Measurements from ENCODE around the gene SOX4.

The SOX4 gene

GRCh38 chr6:21560249-21560648 is 33.3 kb upstream of the SOX4 start:
- no peak for TF ChIP-seq MEIS1 (CRISPR knock-in tag; IDR thresholded peaks at IDR 0.05; ENCODE audit: borderline replicate concordance)
- no peak for TF ChIP-seq ZNF521 (tag by site-specific recombination; IDR thresholded peaks at IDR 0.05)
- TF ChIP-seq ZNF670 (tag by site-specific recombination; IDR thresholded peaks at IDR 0.05; ENCODE audit: low read depth): no peak
- TF ChIP-seq ZNF146 (tag by site-specific recombination; IDR thresholded peaks at IDR 0.05): no peak
- TF ChIP-seq ZNF175 (tag by site-specific recombination; IDR thresholded peaks at IDR 0.05): no peak
- no peak for TF ChIP-seq PRDM1 (tag by site-specific recombination; IDR thresholded peaks at IDR 0.05)
- TF ChIP-seq, protein P1, sequence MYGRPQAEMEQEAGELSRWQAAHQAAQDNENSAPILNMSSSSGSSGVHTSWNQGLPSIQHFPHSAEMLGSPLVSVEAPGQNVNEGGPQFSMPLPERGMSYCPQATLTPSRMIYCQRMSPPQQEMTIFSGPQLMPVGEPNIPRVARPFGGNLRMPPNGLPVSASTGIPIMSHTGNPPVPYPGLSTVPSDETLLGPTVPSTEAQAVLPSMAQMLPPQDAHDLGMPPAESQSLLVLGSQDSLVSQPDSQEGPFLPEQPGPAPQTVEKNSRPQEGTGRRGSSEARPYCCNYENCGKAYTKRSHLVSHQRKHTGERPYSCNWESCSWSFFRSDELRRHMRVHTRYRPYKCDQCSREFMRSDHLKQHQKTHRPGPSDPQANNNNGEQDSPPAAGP (tag by site-specific recombination; IDR thresholded peaks at IDR 0.05): no peak
- TF ChIP-seq ZNF366 (tag by site-specific recombination; conservative IDR thresholded peaks at IDR 0.05): no peak
- no peak for TF ChIP-seq ZNF510 (tag by site-specific recombination; IDR thresholded peaks at IDR 0.05; ENCODE audit: insufficient replicate concordance)
- no peak for TF ChIP-seq SCRT1 (tag by site-specific recombination; IDR thresholded peaks at IDR 0.05; ENCODE audit: borderline replicate concordance)
- Histone ChIP-seq H3K4me3 (ENCODE audit: low read depth, low read length) (no peak overlapping the region), H3K4me1 (ENCODE audit: control insufficient read depth, insufficient read depth, low read length) (no peaks in the 10 kb centered on the region), H3K27ac (ENCODE audit: extremely low read depth, low read depth, low read length) (no peak overlapping the region), H3K9me3 (ENCODE audit: control insufficient read depth, insufficient read depth, low read depth, low read length) (no peaks in the 10 kb centered on the region), H3K36me3 (ENCODE audit: control insufficient read depth in 2 of 2, insufficient read depth in 1 of 2, low read length in 2 of 2) (no peaks in the 10 kb centered on the region)
- ChIA-PET POLR2A (no interaction called here), CTCF (interaction anchor here (0.6 to 0.7 kb wide), 2 partner anchors 357 to 539 kb away, joined by 3 read pairs; no protein-coding TSS in a partner anchor)

- no peak overlapping the region for H3K4me3 ChIP-seq (ENCODE audit: low read depth, low read length)
- no peaks in the 10 kb centered on the region for H3K9me3 ChIP-seq (ENCODE audit: control insufficient read depth, insufficient read depth, low read depth, low read length)
- H3K36me3 ChIP-seq (ENCODE audit: control insufficient read depth in 2 of 2, insufficient read depth in 1 of 2, low read length in 2 of 2): no peaks in the 10 kb centered on the region
- POLR2A ChIA-PET: no interaction called here
- H3K4me1 ChIP-seq (ENCODE audit: control insufficient read depth, insufficient read depth, low read length): no peaks in the 10 kb centered on the region
- CTCF ChIA-PET: no interaction called here
- H3K27ac ChIP-seq (ENCODE audit: extremely low read depth, low read depth, low read length): no peak overlapping the region
- TF ChIP-seq ZNF777 (tag by site-specific recombination; IDR thresholded peaks at IDR 0.05; ENCODE audit: borderline replicate concordance) (no peak), ZFP69B (tag by site-specific recombination; IDR thresholded peaks at IDR 0.05) (no peak), ZNF707 (tag by site-specific recombination; IDR thresholded peaks at IDR 0.05) (0 out of 2 replicates have a peak, but pooled peaks have one; percentile 41), ZBTB7A (tag by site-specific recombination; IDR thresholded peaks at IDR 0.05; ENCODE audit: low read depth) (no peak), SP7 (tag by site-specific recombination; IDR thresholded peaks at IDR 0.05) (no peak), GLI4 (tag by site-specific recombination; IDR thresholded peaks at IDR 0.05) (no peak), GLI2 (tag by site-specific recombination; IDR thresholded peaks at IDR 0.05; ENCODE audit: borderline replicate concordance, low read depth) (no peak), MZF1 (tag by site-specific recombination; IDR thresholded peaks at IDR 0.05; ENCODE audit: borderline replicate concordance) (no peak), ZNF600 (tag by site-specific recombination; IDR thresholded peaks at IDR 0.05) (no peak), ELK4 (IDR thresholded peaks at IDR 0.05; ENCODE audit: borderline replicate concordance, low read depth, low read length) (no peak), ZSCAN4 (tag by site-specific recombination; IDR thresholded peaks at IDR 0.05) (no peak), FEZF1 (tag by site-specific recombination; IDR thresholded peaks at IDR 0.05) (no peak), ZNF692 (tag by site-specific recombination; IDR thresholded peaks at IDR 0.05) (no peak), ZNF324 (tag by site-specific recombination; IDR thresholded peaks at IDR 0.05) (no peak)
- TF ChIP-seq, protein P2, sequence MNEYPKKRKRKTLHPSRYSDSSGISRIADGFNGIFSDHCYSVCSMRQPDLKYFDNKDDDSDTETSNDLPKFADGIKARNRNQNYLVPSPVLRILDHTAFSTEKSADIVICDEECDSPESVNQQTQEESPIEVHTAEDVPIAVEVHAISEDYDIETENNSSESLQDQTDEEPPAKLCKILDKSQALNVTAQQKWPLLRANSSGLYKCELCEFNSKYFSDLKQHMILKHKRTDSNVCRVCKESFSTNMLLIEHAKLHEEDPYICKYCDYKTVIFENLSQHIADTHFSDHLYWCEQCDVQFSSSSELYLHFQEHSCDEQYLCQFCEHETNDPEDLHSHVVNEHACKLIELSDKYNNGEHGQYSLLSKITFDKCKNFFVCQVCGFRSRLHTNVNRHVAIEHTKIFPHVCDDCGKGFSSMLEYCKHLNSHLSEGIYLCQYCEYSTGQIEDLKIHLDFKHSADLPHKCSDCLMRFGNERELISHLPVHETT (tag by site-specific recombination; IDR thresholded peaks at IDR 0.05): no peak
- TF ChIP-seq, protein P3, sequence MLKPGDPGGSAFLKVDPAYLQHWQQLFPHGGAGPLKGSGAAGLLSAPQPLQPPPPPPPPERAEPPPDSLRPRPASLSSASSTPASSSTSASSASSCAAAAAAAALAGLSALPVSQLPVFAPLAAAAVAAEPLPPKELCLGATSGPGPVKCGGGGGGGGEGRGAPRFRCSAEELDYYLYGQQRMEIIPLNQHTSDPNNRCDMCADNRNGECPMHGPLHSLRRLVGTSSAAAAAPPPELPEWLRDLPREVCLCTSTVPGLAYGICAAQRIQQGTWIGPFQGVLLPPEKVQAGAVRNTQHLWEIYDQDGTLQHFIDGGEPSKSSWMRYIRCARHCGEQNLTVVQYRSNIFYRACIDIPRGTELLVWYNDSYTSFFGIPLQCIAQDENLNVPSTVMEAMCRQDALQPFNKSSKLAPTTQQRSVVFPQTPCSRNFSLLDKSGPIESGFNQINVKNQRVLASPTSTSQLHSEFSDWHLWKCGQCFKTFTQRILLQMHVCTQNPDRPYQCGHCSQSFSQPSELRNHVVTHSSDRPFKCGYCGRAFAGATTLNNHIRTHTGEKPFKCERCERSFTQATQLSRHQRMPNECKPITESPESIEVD (tag by site-specific recombination; IDR thresholded peaks at IDR 0.05): no peak
- TF ChIP-seq, protein P4, sequence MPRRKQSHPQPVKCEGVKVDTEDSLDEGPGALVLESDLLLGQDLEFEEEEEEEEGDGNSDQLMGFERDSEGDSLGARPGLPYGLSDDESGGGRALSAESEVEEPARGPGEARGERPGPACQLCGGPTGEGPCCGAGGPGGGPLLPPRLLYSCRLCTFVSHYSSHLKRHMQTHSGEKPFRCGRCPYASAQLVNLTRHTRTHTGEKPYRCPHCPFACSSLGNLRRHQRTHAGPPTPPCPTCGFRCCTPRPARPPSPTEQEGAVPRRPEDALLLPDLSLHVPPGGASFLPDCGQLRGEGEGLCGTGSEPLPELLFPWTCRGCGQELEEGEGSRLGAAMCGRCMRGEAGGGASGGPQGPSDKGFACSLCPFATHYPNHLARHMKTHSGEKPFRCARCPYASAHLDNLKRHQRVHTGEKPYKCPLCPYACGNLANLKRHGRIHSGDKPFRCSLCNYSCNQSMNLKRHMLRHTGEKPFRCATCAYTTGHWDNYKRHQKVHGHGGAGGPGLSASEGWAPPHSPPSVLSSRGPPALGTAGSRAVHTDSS (tag by site-specific recombination; IDR thresholded peaks at IDR 0.05): no peak
These were observed 28.1 kb upstream of the SOX4 start for GRCh38 chr6:21565431-21565830.
